HG02970 (cell line): ENCODE data around the gene CAST.
A peak's percentile ranks its signal among the peaks of the same experiment; 100 is the strongest.

Experiments used
- ATAC-seq: cut with Tn5 transposase; IDR thresholded peaks from one replicate; pipeline ENCODE4 v1.9.1; 2021; ENCODE audit warnings: mild to moderate bottlenecking, moderate library complexity, moderate number of reproducible peaks; ENCODE audit not compliant: unreplicated experiment, low FRiP score

CAST gene

DNA sequence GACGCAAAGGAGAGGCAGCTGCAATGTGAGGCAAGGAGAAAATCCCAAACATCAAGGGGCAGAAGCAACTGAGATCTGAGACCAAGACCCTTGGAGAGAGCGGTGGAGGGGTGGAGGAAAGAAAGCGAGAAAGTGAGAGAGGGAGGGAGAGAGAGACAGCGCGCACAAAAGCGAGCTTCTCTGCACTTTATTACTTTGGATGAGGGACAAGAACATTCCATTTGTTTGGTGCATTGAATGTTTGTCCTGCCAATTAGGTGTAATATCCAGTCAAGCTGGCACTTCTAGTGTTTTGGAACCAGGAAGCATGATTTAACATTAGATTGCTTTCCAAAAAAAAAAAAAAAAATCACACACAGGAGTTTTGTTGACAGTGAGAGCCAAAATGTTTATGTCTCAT, 1.4 kb downstream of the CAST start:
- no peak for ATAC-seq

DNA sequence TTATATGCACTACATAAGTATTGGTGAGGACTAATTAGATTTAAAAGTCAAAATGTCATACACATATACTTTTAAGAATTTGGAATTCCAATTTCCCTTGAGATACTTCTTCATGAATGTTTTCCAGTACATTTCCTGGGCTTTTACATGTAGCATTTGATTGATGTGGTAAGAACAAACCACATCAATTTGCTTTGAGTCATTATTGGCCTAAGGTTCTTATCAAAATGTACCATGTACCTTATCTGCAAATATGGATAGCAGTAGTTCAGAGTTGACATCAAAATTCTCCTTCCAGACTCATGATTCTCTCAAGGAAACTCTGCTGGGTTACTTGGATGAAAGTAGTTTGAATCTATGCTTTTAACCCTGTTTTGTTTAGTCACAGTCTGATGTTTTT, 2.5 kb downstream of the CAST start:
- ATAC-seq, result no peak

- no peak for ATAC-seq
Observed at GRCh38 chr5:96668725-96669124, 6.5 kb downstream of the CAST start.

DNA sequence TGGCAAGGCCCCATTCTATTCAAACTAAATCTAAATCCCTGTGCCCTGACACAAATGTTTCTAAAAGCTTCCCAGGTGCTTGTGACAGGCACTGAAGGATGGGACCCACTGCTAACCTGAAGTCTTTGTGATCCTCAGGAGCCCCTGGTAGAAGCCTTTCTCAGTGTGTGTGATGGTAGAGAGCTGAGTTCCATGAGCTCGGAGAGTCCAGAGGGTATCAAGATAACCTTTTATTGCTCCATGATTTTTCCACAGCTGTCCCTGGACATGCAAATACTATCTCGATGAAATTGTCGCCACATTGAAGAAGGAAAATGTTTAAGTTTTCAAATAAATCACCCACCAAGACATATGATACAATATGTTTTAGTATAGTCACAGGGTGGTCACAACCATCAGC, 7.7 kb downstream of the CAST start:
- no peak for ATAC-seq

- ATAC-seq, result no peak
Observed at GRCh38 chr5:96671441-96671840, 9.3 kb downstream of the CAST start.

DNA sequence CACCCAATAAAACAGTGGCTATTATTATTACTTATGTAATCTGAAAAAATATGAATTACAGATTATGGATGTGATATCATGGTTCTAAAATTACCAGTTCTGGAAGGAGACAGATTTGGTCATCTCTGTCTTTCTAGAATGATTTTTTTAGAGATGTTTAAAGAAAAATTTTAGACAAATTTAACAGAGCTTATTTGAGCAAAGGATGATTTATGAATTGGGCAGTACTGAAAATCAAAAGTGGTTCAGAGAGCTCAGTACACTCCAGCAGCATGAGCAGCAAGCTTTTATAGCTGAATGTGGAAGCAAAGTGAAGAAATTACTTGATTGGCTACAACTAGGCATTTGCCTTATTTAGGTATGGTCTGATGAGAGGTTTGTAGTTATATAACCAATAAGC, 11.0 kb downstream of the CAST start:
- ATAC-seq, result no peak

- ATAC-seq, result no peak
Observed at GRCh38 chr5:96675882-96676281, 13.7 kb downstream of the CAST start.

DNA sequence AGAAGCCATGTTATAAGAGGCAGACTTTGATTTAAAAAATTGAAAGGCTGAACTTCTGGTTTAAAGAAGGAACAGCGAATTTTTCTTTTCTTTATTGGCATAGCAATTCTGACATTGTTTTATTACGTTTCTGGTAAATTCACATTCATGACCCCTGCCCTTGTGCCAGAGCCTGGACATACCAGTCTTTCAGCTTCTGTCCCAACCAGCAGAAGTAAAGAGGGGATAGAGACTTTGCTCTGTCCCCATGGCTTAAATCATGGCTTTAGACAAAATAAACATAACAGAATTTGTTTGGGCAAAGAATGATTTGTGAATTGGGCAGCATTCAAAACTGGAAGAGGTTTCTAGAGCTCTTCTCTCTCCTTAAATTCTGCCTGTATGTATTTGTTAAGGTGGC, 15.3 kb downstream of the CAST start:
- no peak for ATAC-seq

DNA sequence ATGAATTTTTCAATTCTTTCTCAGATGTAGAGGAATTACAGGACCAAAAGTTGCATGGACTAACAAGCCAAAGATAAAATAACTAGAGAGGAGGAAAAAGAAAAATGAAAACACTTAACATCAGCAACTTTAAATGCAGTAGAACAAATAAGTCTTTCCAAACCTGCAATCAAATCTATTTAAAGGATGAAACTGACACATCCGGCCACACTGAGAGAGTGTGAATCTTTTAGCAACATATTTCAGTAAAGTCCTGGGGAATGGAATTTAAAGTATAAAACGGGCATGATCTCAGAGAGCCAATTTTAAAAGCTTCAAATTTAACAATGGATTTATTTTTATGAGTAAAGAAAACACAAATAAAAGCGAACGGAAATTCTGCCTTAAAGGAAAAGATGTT, 17.1 kb downstream of the CAST start:
- ATAC-seq, result no peak

- no peak for ATAC-seq
Observed at GRCh38 chr5:96680759-96681470, 18.7 kb downstream of the CAST start.

- no peak for ATAC-seq
Observed at GRCh38 chr5:96683392-96683791, 21.2 kb downstream of the CAST start.

DNA sequence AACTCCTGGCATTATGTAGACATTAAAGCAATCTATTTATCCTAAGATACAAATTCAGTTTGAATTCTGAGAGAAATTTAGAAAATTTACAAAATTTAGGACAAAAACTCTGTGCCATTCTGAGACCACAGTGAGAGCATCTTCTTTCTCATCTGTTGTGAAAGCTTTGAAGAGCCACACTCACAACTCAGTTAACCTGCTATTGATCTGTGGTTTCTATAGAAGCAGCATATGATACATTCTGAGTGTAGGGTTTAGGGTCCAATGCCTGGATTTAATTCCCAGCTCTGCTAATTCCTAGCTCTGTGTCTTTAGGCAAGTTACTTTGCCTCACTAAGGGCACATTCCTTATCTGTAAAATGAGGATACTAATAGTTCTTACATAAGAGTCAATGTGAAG, 21.6 kb downstream of the CAST start:
- ATAC-seq, result no peak

- no peak for ATAC-seq
Observed at GRCh38 chr5:96687080-96687479, 24.9 kb downstream of the CAST start.

DNA sequence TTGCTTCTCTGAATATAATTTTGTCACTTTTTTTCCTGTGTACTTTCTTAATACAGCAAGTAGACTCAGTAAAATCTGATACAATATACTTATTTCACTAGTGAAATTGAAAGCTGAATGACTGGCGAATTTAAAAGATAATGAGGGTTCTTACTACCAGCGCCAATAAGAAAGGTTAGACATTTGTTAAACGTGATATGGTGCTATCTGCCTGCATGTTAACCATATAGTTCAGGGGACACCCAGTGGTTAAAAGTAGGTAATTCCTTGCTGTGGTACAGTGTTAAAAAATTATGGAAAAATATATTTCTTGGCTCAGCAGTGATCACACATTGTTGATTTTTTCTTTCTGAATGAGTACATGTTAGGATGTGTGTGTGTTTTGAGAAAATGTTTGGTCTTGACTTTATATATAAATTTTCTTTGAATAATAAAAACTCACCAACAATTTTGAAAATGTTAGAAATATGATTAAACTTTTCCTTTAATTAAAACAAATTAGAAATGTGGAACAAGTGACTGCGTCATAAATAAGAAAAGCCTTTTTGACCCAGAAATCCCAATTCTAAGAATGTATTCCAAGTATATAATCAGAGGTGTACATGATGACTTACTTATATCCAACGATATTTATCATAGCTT, 25.8 kb downstream of the CAST start:
- ATAC-seq, result no peak

DNA sequence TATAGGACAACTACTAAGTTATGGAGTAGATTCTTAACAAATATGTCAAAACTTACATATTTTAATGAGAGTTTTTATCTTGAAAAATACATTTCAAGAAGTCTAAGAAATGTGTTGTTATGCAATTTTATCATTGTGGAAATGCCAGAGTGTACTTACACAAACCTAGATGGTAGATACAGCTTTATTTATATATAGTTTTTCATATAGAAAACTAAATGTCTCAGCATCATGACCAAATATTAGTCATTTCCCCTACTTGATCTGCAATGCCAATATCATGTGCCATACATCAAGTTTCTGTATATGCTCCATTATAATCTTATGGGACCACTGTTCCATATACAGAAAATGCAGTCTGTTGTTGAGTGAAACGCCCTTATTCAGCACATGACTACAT, 28.7 kb downstream of the CAST start:
- ATAC-seq, result no peak

DNA sequence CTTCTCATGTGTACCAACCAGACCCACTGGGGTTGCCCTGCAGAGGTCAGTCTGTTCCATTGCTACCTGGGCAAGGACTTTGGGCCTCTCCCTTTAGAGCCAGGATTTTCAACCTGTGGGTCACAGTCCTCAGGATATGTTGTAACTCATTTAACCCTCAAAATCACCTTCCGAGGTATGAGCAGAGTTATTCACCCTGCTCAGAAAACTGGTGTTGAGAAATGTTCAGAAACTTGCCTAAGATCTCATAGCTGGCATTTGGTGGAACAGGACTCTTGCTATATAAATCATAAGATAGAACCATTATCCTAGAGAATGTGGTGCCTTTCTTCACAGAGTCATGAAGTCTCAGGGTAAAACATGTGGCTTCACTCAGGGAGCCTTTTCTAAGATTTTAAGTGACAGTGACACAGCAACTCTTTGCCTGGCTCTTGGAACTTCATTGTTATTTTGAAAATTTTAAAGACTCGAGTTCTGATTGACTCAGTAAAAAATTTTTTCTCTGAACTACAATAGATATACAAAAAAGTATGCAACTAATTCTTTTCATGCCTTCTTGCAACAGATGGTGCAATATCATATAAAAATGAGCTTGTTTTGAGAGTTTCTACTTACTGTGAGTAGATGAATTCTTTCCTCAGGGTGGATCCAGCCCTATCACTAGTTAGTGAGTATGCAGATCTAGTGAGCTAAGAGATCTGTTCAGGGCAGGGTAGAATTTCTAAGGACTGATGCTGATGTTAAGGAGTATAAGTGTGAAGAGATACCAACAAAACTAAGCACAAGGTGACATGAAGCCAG, 29.5 kb downstream of the CAST start:
- no peak for ATAC-seq

DNA sequence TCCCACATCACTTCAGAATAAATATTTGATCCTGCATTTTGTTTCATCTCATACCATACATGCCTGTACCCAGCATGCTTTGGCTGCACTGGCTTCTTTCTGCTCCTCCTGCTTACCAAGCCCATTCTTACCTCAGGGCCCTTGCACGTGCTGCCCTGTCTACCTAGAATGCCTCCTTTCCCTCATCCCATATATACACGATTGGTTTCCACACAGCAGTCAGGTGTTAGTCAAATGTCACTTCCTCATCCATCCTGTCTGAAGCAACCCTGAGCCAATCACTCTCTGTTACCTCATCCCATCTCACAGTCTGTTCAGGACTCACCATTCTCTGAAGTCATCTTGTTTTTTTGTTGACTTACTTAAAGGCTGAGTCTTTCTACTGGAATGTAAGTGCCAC, 30.3 kb downstream of the CAST start:
- ATAC-seq, result no peak

DNA sequence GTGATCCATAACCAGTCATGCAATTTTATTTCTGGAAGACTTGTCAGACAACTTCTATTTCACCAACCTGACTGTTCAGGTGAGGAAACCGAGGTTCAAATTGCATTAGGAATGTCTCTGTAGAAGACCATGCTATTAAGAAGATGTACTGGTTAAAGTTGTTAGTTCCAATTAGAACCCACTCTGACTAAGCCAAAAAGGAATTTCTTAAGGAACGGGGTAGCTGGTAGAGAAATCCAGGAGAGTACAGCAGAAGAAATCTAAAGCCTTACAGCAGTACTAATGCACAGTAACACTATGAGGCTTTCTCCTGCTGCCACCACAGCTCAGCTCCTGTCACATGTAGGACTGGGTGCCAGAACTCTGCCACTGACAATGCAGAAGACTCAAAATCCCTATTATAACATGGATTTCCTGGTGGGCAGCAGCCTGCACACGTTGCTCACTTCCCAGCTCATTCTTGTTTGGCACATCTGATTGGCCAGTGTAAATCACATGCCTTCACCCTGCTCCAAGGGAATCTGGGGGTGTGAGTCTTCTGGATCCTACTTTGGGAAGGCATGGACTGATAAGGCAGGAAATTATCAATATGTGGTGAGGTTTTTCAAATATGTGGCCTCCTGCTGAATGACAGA, 37.1 kb downstream of the CAST start:
- no peak for ATAC-seq

GRCh38 chr5:96702503-96703383, 40.6 kb downstream of the CAST start:
- peak; percentile 56 for ATAC-seq

GRCh38 chr5:96703384-96703920, 41.3 kb downstream of the CAST start:
- peak; percentile 67 for ATAC-seq
